Endothelial cell of umbilical vein (primary cell): ENCODE results near the gene LDLRAD3. TPM values are rescaled to one million over a fixed set of nuclear protein-coding genes. Genes with fewer than 3 reads are reported as not detected.

ENCODE experiments used
- BruUV-seq: library from RNA; stranded (reverse); fragments of 400-500 nt; replicated peaks from 2 replicates; lab custom pipeline; 2021; lab: Mats Ljungman, UMichigan
- CTCF ChIA-PET: fragments of 300-600, 350-600 bp; sonication (Branson Sonifier 250); formaldehyde crosslinking; loops from one replicate; lab custom pipeline; 2021; ENCODE audit warnings: antibody characterized with exemption, inconsistent platforms; lab: Charles Lee
- POLR2A ChIA-PET: fragments of 300-600, 350-600 bp; sonication (Branson Sonifier 250); formaldehyde crosslinking; loops from one replicate; lab custom pipeline; 2021; ENCODE audit warnings: antibody characterized with exemption, inconsistent platforms; lab: Charles Lee
- DNase-seq: peaks from one replicate; pipeline ENCODE4 v3.0.0-alpha.2; 2011; ENCODE audit warnings: low read depth, low spot score
- FAIRE-seq: peaks from 2 replicates; lab custom pipeline; 2011; peaks lifted over from hg19 to GRCh38; lab: Jason Lieb, UNC
- H2AFZ ChIP-seq: 2 replicates; pipeline ENCODE4 v1.6.0; 2012; ENCODE audit warnings: low read depth, low read length, control low read depth, inconsistent platforms
- H3K27ac ChIP-seq: 2 replicates; pipeline ENCODE4 v1.5.1; 2011; ENCODE audit warnings: low read depth, mild to moderate bottlenecking, control low read depth, low read length, moderate library complexity; ENCODE audit not compliant: insufficient read depth
- H3K27me3 ChIP-seq, 2 experiments: 2 replicates each; pipeline versions ENCODE4 v1.6.0 to v1.6.1; 2011; ENCODE audit warnings: low read length in 2 of 2, mixed read lengths in 1 of 2; ENCODE audit not compliant: control insufficient read depth in 2 of 2, insufficient read depth in 2 of 2
- H3K36me3 ChIP-seq, 2 experiments: 2 replicates in 1 of 2; 3 replicates in 1 of 2; pipeline ENCODE4 v1.5.1; 2011; ENCODE audit warnings: low read length in 2 of 2, mild to moderate bottlenecking in 1 of 2, moderate library complexity in 1 of 2; ENCODE audit not compliant: control insufficient read depth in 2 of 2, insufficient read depth in 2 of 2; ENCODE audit errors: extremely low read depth in 1 of 2
- H3K4me1 ChIP-seq: 3 replicates; pipeline ENCODE4 v1.5.1; 2011; ENCODE audit warnings: mild to moderate bottlenecking, low read length; ENCODE audit not compliant: control insufficient read depth, insufficient read depth; ENCODE audit errors: extremely low read depth
- H3K4me2 ChIP-seq: 2 replicates; pipeline ENCODE4 v1.6.1; 2011; ENCODE audit warnings: low read length, control low read depth, mixed read lengths; ENCODE audit not compliant: insufficient read depth
- H3K4me3 ChIP-seq, 3 experiments: fragments of 200-600 bp in 1 of 3; sonication (generic), shearing (Covaris generic) in 1 of 3; replicated peaks in 1 of 3; 2 replicates each; pipeline ENCODE4 v1.5.1; 2011 to 2016; ENCODE audit warnings: control low read depth in 3 of 3, low read length in 3 of 3, mild to moderate bottlenecking in 2 of 3, inconsistent platforms in 1 of 3, low read depth in 1 of 3, moderate library complexity in 1 of 3; ENCODE audit not compliant: insufficient read depth in 1 of 3
- H3K79me2 ChIP-seq: 2 replicates; pipeline ENCODE4 v1.6.0; 2012; ENCODE audit warnings: low read length, inconsistent platforms; ENCODE audit not compliant: control insufficient read depth, insufficient read depth
- H3K9ac ChIP-seq: replicated peaks from 2 replicates; pipeline ENCODE3; 2011; ENCODE audit warnings: low read length, control low read depth; ENCODE audit not compliant: insufficient read depth; ENCODE audit errors: extremely low read depth
- H3K9me1 ChIP-seq: replicated peaks from 3 replicates; pipeline ENCODE4 v1.6.0; 2011; ENCODE audit warnings: mild to moderate bottlenecking, low read length; ENCODE audit not compliant: control insufficient read depth, insufficient read depth; ENCODE audit errors: extremely low read depth
- H3K9me3 ChIP-seq: replicated peaks from 2 replicates; pipeline ENCODE4 v1.5.1; 2012; ENCODE audit warnings: low read length, inconsistent platforms; ENCODE audit not compliant: control insufficient read depth, insufficient read depth
- H4K20me1 ChIP-seq: replicated peaks from 2 replicates; pipeline ENCODE3; 2011; ENCODE audit warnings: mild to moderate bottlenecking, low read length; ENCODE audit not compliant: control insufficient read depth, insufficient read depth; ENCODE audit errors: extremely low read depth
- EZH2 ChIP-seq: IDR thresholded peaks from 2 replicates; pipeline ENCODE4 v1.6.1; 2012; ENCODE audit warnings: borderline replicate concordance, low read depth, mild to moderate bottlenecking, moderate library complexity, low read length, inconsistent platforms; ENCODE audit not compliant: severe bottlenecking
- FOS ChIP-seq: IDR thresholded peaks from 2 replicates; pipeline ENCODE4 v1.6.1; 2011; ENCODE audit warnings: mild to moderate bottlenecking, low read length, moderate library complexity, borderline replicate concordance; ENCODE audit not compliant: insufficient read depth
- GATA2 ChIP-seq: IDR thresholded peaks from 2 replicates; pipeline ENCODE4 v1.7.0; 2011; ENCODE audit warnings: low read depth, mild to moderate bottlenecking, moderate library complexity, mixed read lengths, low read length; ENCODE audit not compliant: insufficient read length, insufficient read depth
- JUN ChIP-seq: IDR thresholded peaks from 2 replicates; pipeline ENCODE4 v1.6.1; 2011; ENCODE audit warnings: borderline replicate concordance, low read depth; ENCODE audit not compliant: insufficient read length, insufficient read depth
- MAX ChIP-seq: IDR thresholded peaks from 2 replicates; pipeline ENCODE4 v1.6.1; 2011; ENCODE audit not compliant: insufficient read depth, insufficient read length
- MYC ChIP-seq: IDR thresholded peaks from one replicate; pipeline ENCODE4 v1.6.1; 2011; ENCODE audit warnings: mild to moderate bottlenecking, low read depth, low read length
- POLR2A ChIP-seq: IDR thresholded peaks from 2 replicates; pipeline ENCODE4 v1.6.1; 2012; ENCODE audit warnings: low read depth, mild to moderate bottlenecking, control low read depth, low read length
- POLR2AphosphoS5 ChIP-seq: IDR thresholded peaks from 2 replicates; pipeline ENCODE4 v1.6.1; 2012; ENCODE audit warnings: low read depth, mild to moderate bottlenecking, control low read depth, low read length, moderate library complexity; ENCODE audit not compliant: insufficient read depth
- dilution Hi-C: fragments of 300-500 bp; cut with MboI; formaldehyde crosslinking; loops from one replicate; pipeline ENCODE4 v1.15.0; 2019; ENCODE audit warnings: low sequenced_read_pairs; ENCODE audit not compliant: extremely low pct_ligation_motif_present
- intact Hi-C: fragments of 100-400 bp; cut with micrococcal nuclease; formaldehyde crosslinking; loops from one replicate; pipeline ENCODE4 v1.10.0; 2022
- polyA plus RNA-seq, 4 experiments: library from polyadenylated mRNA; depleted of rRNA in 3 of 4; stranded (reverse) in 3 of 4; unstranded in 1 of 4; fragments of >200 nt; gene quantifications; 2 replicates each; pipeline versions ENCODE4 v1.2.1 to v1.2.3, GENCODE V29; 2011 to 2012; ENCODE audit warnings: missing spikeins in 1 of 4
- total RNA-seq: library from RNA; stranded (reverse); gene quantifications from 2 replicates; pipeline ENCODE4 v1.2.3, GENCODE V29; 2021
- TF ChIP-seq, protein P1 (sequence below), 2 donors: IDR thresholded peaks; 1 replicate in 1 of 2; 2 replicates in 1 of 2; pipeline ENCODE4 v1.5.1; 2011; ENCODE audit warnings: low read length in 2 of 2, mild to moderate bottlenecking in 2 of 2, moderate library complexity in 2 of 2, control low read depth in 1 of 2, inconsistent platforms in 1 of 2, low read depth in 1 of 2; ENCODE audit not compliant: insufficient read depth in 1 of 2; ENCODE audit errors: extremely low read depth in 1 of 2

LDLRAD3 gene
- total and polyA plus RNA-seq, 2 donors (not counting 3 experiments of a cell fraction or from before 2014, with no cell fraction given), result 17.9 to 25.1 TPM

- no peak for TF ChIP-seq POLR2AphosphoS5
- TF ChIP-seq MAX, result no peak
- no peak for TF ChIP-seq GATA2
- TF ChIP-seq POLR2A, result no peak
- TF ChIP-seq EZH2, result no peak
- no peak for TF ChIP-seq FOS
- no peak for TF ChIP-seq MYC
- no peak for TF ChIP-seq JUN
- TF ChIP-seq, protein P1, sequence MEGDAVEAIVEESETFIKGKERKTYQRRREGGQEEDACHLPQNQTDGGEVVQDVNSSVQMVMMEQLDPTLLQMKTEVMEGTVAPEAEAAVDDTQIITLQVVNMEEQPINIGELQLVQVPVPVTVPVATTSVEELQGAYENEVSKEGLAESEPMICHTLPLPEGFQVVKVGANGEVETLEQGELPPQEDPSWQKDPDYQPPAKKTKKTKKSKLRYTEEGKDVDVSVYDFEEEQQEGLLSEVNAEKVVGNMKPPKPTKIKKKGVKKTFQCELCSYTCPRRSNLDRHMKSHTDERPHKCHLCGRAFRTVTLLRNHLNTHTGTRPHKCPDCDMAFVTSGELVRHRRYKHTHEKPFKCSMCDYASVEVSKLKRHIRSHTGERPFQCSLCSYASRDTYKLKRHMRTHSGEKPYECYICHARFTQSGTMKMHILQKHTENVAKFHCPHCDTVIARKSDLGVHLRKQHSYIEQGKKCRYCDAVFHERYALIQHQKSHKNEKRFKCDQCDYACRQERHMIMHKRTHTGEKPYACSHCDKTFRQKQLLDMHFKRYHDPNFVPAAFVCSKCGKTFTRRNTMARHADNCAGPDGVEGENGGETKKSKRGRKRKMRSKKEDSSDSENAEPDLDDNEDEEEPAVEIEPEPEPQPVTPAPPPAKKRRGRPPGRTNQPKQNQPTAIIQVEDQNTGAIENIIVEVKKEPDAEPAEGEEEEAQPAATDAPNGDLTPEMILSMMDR (IDR thresholded peaks at IDR 0.05; ENCODE audit: extremely low read depth in 1 of 2, insufficient read depth in 1 of 2, low read depth in 1 of 2, low read length in 2 of 2), result no peak
- Histone ChIP-seq H3K79me2 (no peaks in the 10 kb centered on the region), H3K27ac (no peak overlapping the region), H3K9me1 (no peaks in the 10 kb centered on the region), H2AFZ (no peak overlapping the region), H4K20me1 (no peaks in the 10 kb centered on the region), H3K27me3 (no peaks in the 10 kb centered on the region), H3K4me2 (no peak overlapping the region), H3K9me3 (no peaks in the 10 kb centered on the region), H3K4me3 (no peak overlapping the region), H3K36me3 (no peaks in the 10 kb centered on the region), H3K4me1 (peaks cover 31% of the 10 kb centered on the region), H3K9ac (no peak overlapping the region)
- ChIA-PET POLR2A (no interaction called here), CTCF (interaction anchor here (3.5 kb wide), 1 partner anchor 299 kb away, joined by 24 read pairs; no protein-coding TSS in a partner anchor)
- DNase-seq (no peak), FAIRE-seq (no peak)
- intact Hi-C loops, result no loop called here
- no TSS peak for BruUV-seq
- dilution Hi-C loops, result no loop called here
Observed at GRCh38 chr11:36121054-36121453, 177.2 kb downstream of the LDLRAD3 start.
